ENCODE results near the gene EMSY. TPM values are rescaled to one million over a fixed set of nuclear protein-coding genes. Genes with fewer than 3 reads are reported as not detected.

Gene EMSY, protein sequence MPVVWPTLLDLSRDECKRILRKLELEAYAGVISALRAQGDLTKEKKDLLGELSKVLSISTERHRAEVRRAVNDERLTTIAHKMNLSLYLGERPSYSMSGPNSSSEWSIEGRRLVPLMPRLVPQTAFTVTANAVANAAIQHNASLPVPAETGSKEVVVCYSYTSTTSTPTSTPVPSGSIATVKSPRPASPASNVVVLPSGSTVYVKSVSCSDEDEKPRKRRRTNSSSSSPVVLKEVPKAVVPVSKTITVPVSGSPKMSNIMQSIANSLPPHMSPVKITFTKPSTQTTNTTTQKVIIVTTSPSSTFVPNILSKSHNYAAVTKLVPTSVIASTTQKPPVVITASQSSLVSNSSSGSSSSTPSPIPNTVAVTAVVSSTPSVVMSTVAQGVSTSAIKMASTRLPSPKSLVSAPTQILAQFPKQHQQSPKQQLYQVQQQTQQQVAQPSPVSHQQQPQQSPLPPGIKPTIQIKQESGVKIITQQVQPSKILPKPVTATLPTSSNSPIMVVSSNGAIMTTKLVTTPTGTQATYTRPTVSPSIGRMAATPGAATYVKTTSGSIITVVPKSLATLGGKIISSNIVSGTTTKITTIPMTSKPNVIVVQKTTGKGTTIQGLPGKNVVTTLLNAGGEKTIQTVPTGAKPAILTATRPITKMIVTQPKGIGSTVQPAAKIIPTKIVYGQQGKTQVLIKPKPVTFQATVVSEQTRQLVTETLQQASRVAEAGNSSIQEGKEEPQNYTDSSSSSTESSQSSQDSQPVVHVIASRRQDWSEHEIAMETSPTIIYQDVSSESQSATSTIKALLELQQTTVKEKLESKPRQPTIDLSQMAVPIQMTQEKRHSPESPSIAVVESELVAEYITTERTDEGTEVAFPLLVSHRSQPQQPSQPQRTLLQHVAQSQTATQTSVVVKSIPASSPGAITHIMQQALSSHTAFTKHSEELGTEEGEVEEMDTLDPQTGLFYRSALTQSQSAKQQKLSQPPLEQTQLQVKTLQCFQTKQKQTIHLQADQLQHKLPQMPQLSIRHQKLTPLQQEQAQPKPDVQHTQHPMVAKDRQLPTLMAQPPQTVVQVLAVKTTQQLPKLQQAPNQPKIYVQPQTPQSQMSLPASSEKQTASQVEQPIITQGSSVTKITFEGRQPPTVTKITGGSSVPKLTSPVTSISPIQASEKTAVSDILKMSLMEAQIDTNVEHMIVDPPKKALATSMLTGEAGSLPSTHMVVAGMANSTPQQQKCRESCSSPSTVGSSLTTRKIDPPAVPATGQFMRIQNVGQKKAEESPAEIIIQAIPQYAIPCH (N-terminal part only)
- total RNA-seq, result 8.1 and 11.9 TPM in 2 replicates

GRCh38 chr11:76444384-76445120 lies at the start of gene EMSY:
Gene EMSY (plus strand): TSS chr11:76445018. CDS start chr11:76446939, 1,921 bp downstream.

Other genes starting within 250 kb of the EMSY start
- gene WNT11, start 238.5 kb upstream of the EMSY start, total RNA-seq, result under 0.01 and 0.50 TPM in 2 replicates
- 41.7 and 64.1 TPM in 2 replicates for gene THAP12, start 63.9 kb upstream of the EMSY start, total RNA-seq
- 1.8 and 3.8 TPM in 2 replicates for gene GVQW3, start 63.7 kb upstream of the EMSY start, total RNA-seq
- gene LRRC32, start 225.7 kb downstream of the EMSY start, total RNA-seq, result 5.4 and 48.3 TPM in 2 replicates